Measurements from ENCODE around the gene ZC2HC1B. TPM values are rescaled to one million over a fixed set of nuclear protein-coding genes. Genes with fewer than 3 reads are reported as not detected.
"Not testable (repeated sequence)": the region's sequence is repeated elsewhere in the genome, so short reads cannot be mapped to it uniquely, and the experiment has no call there.

Gene ZC2HC1B
- total and polyA plus RNA-seq, 4 donors: not detected

DNA sequence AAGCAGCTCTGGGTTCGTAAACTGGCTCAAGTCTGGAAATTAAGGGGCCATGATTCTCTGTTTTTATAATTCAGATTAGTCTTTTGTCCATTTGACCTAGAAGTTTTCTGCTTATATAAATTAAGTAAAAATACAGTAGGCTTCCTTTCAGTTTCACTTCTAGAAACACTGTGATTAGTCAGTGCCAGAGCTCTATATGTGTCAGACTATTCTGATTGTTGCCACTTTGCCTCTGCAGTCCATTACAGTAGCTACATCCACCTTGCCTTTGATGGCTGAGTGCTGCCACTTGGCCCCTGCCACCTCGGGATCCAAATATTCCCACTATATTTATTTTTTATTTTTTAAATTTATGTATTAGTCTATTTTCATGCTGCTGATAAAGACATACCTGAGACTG, 7.9 kb downstream of the ZC2HC1B start:
- WGBS: 83% methylated on average over 2 of the region's 2 CpGs

DNA sequence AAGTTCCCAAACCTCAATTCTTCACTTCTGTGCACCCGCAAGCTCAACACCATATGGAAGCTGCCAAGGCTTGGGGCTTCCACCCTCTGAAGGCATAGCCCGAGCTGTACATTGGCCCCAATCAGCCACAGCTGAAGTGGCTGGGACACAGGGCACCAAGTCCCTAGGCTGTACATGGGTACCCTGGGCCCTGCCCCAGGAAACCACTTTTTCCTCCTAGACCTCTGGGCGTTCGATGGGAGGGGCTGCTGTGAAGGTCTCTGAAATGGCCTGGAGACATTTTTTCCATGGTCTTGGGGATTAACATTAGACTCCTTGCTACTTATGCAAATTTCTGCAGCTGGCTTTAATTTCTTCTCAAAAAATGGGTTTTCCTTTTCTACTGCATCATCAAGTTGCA, 9.3 kb downstream of the ZC2HC1B start:
- H3K36me3 ChIP-seq (ENCODE audit: control insufficient read depth in 4 of 4, insufficient read depth in 3 of 4, low read depth in 1 of 4, low read length in 3 of 4); H3K9me3 ChIP-seq (ENCODE audit: control insufficient read depth in 4 of 4, low read length in 3 of 4); H3K9ac ChIP-seq (ENCODE audit: low read depth in 1 of 2, low read length in 2 of 2); H3K4me1 ChIP-seq (ENCODE audit: control insufficient read depth in 4 of 4, insufficient read depth in 4 of 4, low read length in 3 of 4); H3K4me3 ChIP-seq (ENCODE audit: low read depth in 1 of 3, low read length in 3 of 3); DNase-seq (ENCODE audit: low spot score); H3K27me3 ChIP-seq (ENCODE audit: control insufficient read depth in 4 of 4, insufficient read depth in 4 of 4, low read length in 3 of 4); H3K27ac ChIP-seq (ENCODE audit: low read depth in 1 of 2, low read length in 2 of 2): not testable (repeated sequence)
- WGBS: 97% methylated on average over 4 of the region's 4 CpGs

More for the DNA sequence above, 7.9 kb downstream of the ZC2HC1B start:
- Histone ChIP-seq H3K27me3 (ENCODE audit: control insufficient read depth in 4 of 4, insufficient read depth in 4 of 4, low read length in 3 of 4) (no peaks in the 10 kb centered on the region), H3K36me3 (ENCODE audit: control insufficient read depth in 4 of 4, insufficient read depth in 3 of 4, low read depth in 1 of 4, low read length in 3 of 4) (no peaks in the 10 kb centered on the region), H3K9ac (ENCODE audit: low read depth in 1 of 2, low read length in 2 of 2) (no peak overlapping the region), H3K4me3 (ENCODE audit: low read depth in 1 of 3, low read length in 3 of 3) (no peak overlapping the region), H3K4me1 (ENCODE audit: control insufficient read depth in 4 of 4, insufficient read depth in 4 of 4, low read length in 3 of 4) (no peaks in the 10 kb centered on the region), H3K27ac (ENCODE audit: low read depth in 1 of 2, low read length in 2 of 2) (no peak overlapping the region), H3K9me3 (ENCODE audit: control insufficient read depth in 4 of 4, low read length in 3 of 4) (peaks cover 0 to 3% (median 0%) of the 10 kb centered on the region in 4 donors)
- DNase-seq (ENCODE audit: low spot score): no peak
- no peak for TF ChIP-seq HNF4G (IDR thresholded peaks at IDR 0.05)
- TF ChIP-seq RAD21 (IDR thresholded peaks at IDR 0.05): no peak
- no peak for TF ChIP-seq JUND (IDR thresholded peaks at IDR 0.05)
- no peak for TF ChIP-seq HNF4A (conservative IDR thresholded peaks at IDR 0.05)
- no peak for TF ChIP-seq NR2F2 (IDR thresholded peaks at IDR 0.05)
- TF ChIP-seq, protein P1, sequence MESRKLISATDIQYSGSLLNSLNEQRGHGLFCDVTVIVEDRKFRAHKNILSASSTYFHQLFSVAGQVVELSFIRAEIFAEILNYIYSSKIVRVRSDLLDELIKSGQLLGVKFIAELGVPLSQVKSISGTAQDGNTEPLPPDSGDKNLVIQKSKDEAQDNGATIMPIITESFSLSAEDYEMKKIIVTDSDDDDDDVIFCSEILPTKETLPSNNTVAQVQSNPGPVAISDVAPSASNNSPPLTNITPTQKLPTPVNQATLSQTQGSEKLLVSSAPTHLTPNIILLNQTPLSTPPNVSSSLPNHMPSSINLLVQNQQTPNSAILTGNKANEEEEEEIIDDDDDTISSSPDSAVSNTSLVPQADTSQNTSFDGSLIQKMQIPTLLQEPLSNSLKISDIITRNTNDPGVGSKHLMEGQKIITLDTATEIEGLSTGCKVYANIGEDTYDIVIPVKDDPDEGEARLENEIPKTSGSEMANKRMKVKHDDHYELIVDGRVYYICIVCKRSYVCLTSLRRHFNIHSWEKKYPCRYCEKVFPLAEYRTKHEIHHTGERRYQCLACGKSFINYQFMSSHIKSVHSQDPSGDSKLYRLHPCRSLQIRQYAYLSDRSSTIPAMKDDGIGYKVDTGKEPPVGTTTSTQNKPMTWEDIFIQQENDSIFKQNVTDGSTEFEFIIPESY (IDR thresholded peaks at IDR 0.05): no peak
- no peak for TF ChIP-seq RXRA (IDR thresholded peaks at IDR 0.05)
- TF ChIP-seq, protein P2, sequence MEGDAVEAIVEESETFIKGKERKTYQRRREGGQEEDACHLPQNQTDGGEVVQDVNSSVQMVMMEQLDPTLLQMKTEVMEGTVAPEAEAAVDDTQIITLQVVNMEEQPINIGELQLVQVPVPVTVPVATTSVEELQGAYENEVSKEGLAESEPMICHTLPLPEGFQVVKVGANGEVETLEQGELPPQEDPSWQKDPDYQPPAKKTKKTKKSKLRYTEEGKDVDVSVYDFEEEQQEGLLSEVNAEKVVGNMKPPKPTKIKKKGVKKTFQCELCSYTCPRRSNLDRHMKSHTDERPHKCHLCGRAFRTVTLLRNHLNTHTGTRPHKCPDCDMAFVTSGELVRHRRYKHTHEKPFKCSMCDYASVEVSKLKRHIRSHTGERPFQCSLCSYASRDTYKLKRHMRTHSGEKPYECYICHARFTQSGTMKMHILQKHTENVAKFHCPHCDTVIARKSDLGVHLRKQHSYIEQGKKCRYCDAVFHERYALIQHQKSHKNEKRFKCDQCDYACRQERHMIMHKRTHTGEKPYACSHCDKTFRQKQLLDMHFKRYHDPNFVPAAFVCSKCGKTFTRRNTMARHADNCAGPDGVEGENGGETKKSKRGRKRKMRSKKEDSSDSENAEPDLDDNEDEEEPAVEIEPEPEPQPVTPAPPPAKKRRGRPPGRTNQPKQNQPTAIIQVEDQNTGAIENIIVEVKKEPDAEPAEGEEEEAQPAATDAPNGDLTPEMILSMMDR (IDR thresholded peaks at IDR 0.05; ENCODE audit: low read depth, low read length, missing input control): no peak
- TF ChIP-seq, protein P3, sequence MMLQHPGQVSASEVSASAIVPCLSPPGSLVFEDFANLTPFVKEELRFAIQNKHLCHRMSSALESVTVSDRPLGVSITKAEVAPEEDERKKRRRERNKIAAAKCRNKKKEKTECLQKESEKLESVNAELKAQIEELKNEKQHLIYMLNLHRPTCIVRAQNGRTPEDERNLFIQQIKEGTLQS (IDR thresholded peaks at IDR 0.05): no peak
- no peak for TF ChIP-seq YY1 (IDR thresholded peaks at IDR 0.05)
- TF ChIP-seq FOXA2 (IDR thresholded peaks at IDR 0.05): no peak

DNA sequence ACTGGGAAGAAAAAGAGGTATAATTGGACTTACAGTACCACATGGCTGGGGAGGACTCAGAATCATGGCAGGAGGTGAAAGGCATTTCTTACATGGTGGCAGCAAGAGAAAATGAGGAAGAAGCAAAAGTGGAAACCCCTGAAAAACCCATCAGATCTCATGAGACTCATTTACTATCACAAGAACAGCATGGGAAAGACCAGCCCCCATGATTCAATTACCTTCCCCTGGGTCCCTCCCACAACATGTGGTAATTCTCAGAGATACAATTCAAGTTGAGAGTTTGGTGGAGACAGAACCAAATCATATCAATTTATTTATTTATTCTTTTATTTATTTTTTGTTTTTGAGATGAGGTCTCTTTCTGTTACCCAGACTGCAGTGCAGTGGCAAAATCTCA, 10.2 kb downstream of the ZC2HC1B start:
- H3K27me3 ChIP-seq (ENCODE audit: control insufficient read depth in 4 of 4, insufficient read depth in 4 of 4, low read length in 3 of 4); DNase-seq (ENCODE audit: low spot score); H3K4me3 ChIP-seq (ENCODE audit: low read depth in 1 of 3, low read length in 3 of 3); H3K9ac ChIP-seq (ENCODE audit: low read depth in 1 of 2, low read length in 2 of 2); H3K4me1 ChIP-seq (ENCODE audit: control insufficient read depth in 4 of 4, insufficient read depth in 4 of 4, low read length in 3 of 4); H3K9me3 ChIP-seq (ENCODE audit: control insufficient read depth in 4 of 4, low read length in 3 of 4); H3K36me3 ChIP-seq (ENCODE audit: control insufficient read depth in 4 of 4, insufficient read depth in 3 of 4, low read depth in 1 of 4, low read length in 3 of 4); H3K27ac ChIP-seq (ENCODE audit: low read depth in 1 of 2, low read length in 2 of 2): not testable (repeated sequence)

All from liver (tissue), 9 donors.